ENCODE data around the gene LTN1. TPM values are rescaled to one million over a fixed set of nuclear protein-coding genes. Genes with fewer than 3 reads are reported as not detected.
"Not testable (repeated sequence)": the region's sequence is repeated elsewhere in the genome, so short reads cannot be mapped to it uniquely, and the experiment has no call there.

LTN1 gene
- total and polyA plus RNA-seq, 4 donors: 4.5 to 46.9 (median 12.0) TPM

- 57 to 75% methylated on average over 2 of the region's 2 CpGs for WGBS, 2 donors
- no peak overlapping the region for H3K9ac ChIP-seq (ENCODE audit: insufficient read depth in 1 of 2, low read length in 2 of 2)
- peaks cover 7 to 31% (median 17%) of the 10 kb centered on the region in 4 donors for H3K36me3 ChIP-seq (ENCODE audit: control insufficient read depth in 4 of 4, insufficient read depth in 4 of 4, low read length in 4 of 4)
- no peaks in the 10 kb centered on the region for H3K27me3 ChIP-seq (ENCODE audit: control insufficient read depth in 3 of 3, insufficient read depth in 3 of 3, low read length in 2 of 3)
- no peak for ATAC-seq (ENCODE audit: insufficient read depth, low FRiP score)
- no peak for TF ChIP-seq CTCF (IDR thresholded peaks at IDR 0.05; ENCODE audit: control extremely low read depth, extremely low read depth)
- H3K4me1 ChIP-seq (ENCODE audit: control insufficient read depth in 5 of 5, insufficient read depth in 5 of 5, low read length in 5 of 5): peaks cover 0 to 3% (median 2%) of the 10 kb centered on the region in 5 donors
- no peak overlapping the region for H3K27ac ChIP-seq (ENCODE audit: low read depth in 1 of 2, low read length in 1 of 2)
- DNase-seq: no peak
- no peaks in the 10 kb centered on the region for H3K9me3 ChIP-seq (ENCODE audit: control insufficient read depth in 4 of 4, insufficient read depth in 3 of 4, low read length in 3 of 4)
- H3K4me3 ChIP-seq: no peak overlapping the region
Measured at GRCh38 chr21:28937737-28938136, 54.9 kb downstream of the LTN1 start.

- TF ChIP-seq CTCF (IDR thresholded peaks at IDR 0.05; ENCODE audit: control extremely low read depth, extremely low read depth): no peak
- no peak for DNase-seq
- Histone ChIP-seq H3K4me1 (ENCODE audit: control insufficient read depth in 5 of 5, insufficient read depth in 5 of 5, low read length in 5 of 5) (peaks cover 0 to 3% (median 2%) of the 10 kb centered on the region in 5 donors), H3K9ac (ENCODE audit: insufficient read depth in 1 of 2, low read length in 2 of 2) (no peak overlapping the region), H3K27ac (ENCODE audit: low read depth in 1 of 2, low read length in 1 of 2) (no peak overlapping the region), H3K4me3 (no peak overlapping the region), H3K9me3 (ENCODE audit: control insufficient read depth in 4 of 4, insufficient read depth in 3 of 4, low read length in 3 of 4) (no peaks in the 10 kb centered on the region), H3K36me3 (ENCODE audit: control insufficient read depth in 4 of 4, insufficient read depth in 4 of 4, low read length in 4 of 4) (peaks cover 6 to 26% (median 13%) of the 10 kb centered on the region in 4 donors), H3K27me3 (ENCODE audit: control insufficient read depth in 3 of 3, insufficient read depth in 3 of 3, low read length in 2 of 3) (no peaks in the 10 kb centered on the region)
- no peak for ATAC-seq (ENCODE audit: insufficient read depth, low FRiP score)
- WGBS, 2 donors: 97 to 99% methylated on average over 2 of the region's 2 CpGs
Measured at GRCh38 chr21:28936721-28937120, 56.0 kb downstream of the LTN1 start.

DNA sequence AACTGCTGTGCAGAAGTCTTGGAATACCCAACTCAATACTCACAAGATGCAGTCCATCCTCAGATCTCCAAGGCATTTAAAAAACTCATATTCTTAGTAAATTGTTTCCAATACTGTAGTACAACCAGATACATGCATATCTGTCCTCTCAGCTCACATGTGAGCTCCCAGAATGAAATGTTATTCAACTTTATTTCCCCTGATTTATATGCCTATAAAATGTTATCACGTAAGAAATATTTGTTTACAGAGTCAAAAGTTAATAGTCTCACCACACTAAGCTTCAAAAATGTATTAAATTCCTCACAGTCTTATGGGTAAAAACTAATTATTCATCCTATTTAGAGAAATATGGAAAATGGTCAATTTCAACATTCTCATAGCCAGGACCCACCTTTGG lies 56.6 kb downstream of the LTN1 start:
- Histone ChIP-seq H3K36me3 (ENCODE audit: control insufficient read depth in 4 of 4, insufficient read depth in 4 of 4, low read length in 4 of 4) (peaks cover 6 to 26% (median 13%) of the 10 kb centered on the region in 4 donors), H3K27me3 (ENCODE audit: control insufficient read depth in 3 of 3, insufficient read depth in 3 of 3, low read length in 2 of 3) (no peaks in the 10 kb centered on the region), H3K27ac (ENCODE audit: low read depth in 1 of 2, low read length in 1 of 2) (no peak overlapping the region), H3K4me1 (ENCODE audit: control insufficient read depth in 5 of 5, insufficient read depth in 5 of 5, low read length in 5 of 5) (peaks cover 0 to 3% (median 2%) of the 10 kb centered on the region in 5 donors), H3K4me3 (no peak overlapping the region), H3K9ac (ENCODE audit: insufficient read depth in 1 of 2, low read length in 2 of 2) (no peak overlapping the region), H3K9me3 (ENCODE audit: control insufficient read depth in 4 of 4, insufficient read depth in 3 of 4, low read length in 3 of 4) (no peaks in the 10 kb centered on the region)
- ATAC-seq (ENCODE audit: insufficient read depth, low FRiP score) (no peak), DNase-seq (no peak)
- no peak for TF ChIP-seq CTCF (IDR thresholded peaks at IDR 0.05; ENCODE audit: control extremely low read depth, extremely low read depth)
- 92 to 100% methylated on average over 1 of the region's 1 CpG for WGBS, 2 donors

GRCh38 chr21:28932717-28933116 lies 60.0 kb downstream of the LTN1 start:
- 97% methylated on average over 2 of the region's 2 CpGs for WGBS, 2 donors
- DNase-seq (no peak), ATAC-seq (ENCODE audit: insufficient read depth, low FRiP score) (no peak)
- no peak for TF ChIP-seq CTCF (IDR thresholded peaks at IDR 0.05; ENCODE audit: control extremely low read depth, extremely low read depth)
- H3K4me3 ChIP-seq: no peak overlapping the region
- H3K9me3 ChIP-seq (ENCODE audit: control insufficient read depth in 4 of 4, insufficient read depth in 3 of 4, low read length in 3 of 4): no peaks in the 10 kb centered on the region
- H3K36me3 ChIP-seq (ENCODE audit: control insufficient read depth in 4 of 4, insufficient read depth in 4 of 4, low read length in 4 of 4): peaks cover 5 to 31% (median 17%) of the 10 kb centered on the region in 4 donors
- H3K9ac ChIP-seq (ENCODE audit: insufficient read depth in 1 of 2, low read length in 2 of 2): no peak overlapping the region
- no peaks in the 10 kb centered on the region for H3K27me3 ChIP-seq (ENCODE audit: control insufficient read depth in 3 of 3, insufficient read depth in 3 of 3, low read length in 2 of 3)
- no peaks in the 10 kb centered on the region for H3K4me1 ChIP-seq (ENCODE audit: control insufficient read depth in 5 of 5, insufficient read depth in 5 of 5, low read length in 5 of 5)
- H3K27ac ChIP-seq (ENCODE audit: low read depth in 1 of 2, low read length in 1 of 2): no peak overlapping the region

GRCh38 chr21:28931708-28932372 lies 60.8 kb downstream of the LTN1 start:
- ATAC-seq (ENCODE audit: insufficient read depth, low FRiP score); H3K27ac ChIP-seq (ENCODE audit: low read depth in 1 of 2, low read length in 1 of 2); H3K4me3 ChIP-seq; DNase-seq; H3K27me3 ChIP-seq (ENCODE audit: control insufficient read depth in 3 of 3, insufficient read depth in 3 of 3, low read length in 2 of 3); H3K9ac ChIP-seq (ENCODE audit: insufficient read depth in 1 of 2, low read length in 2 of 2); H3K4me1 ChIP-seq (ENCODE audit: control insufficient read depth in 5 of 5, insufficient read depth in 5 of 5, low read length in 5 of 5); H3K9me3 ChIP-seq (ENCODE audit: control insufficient read depth in 4 of 4, insufficient read depth in 3 of 4, low read length in 3 of 4): not testable (repeated sequence)
- H3K36me3 ChIP-seq (ENCODE audit: control insufficient read depth in 4 of 4, insufficient read depth in 4 of 4, low read length in 4 of 4): peaks cover 5 to 31% (median 16%) of the 10 kb centered on the region in 4 donors
- 96% methylated on average over 6 of the region's 6 CpGs for WGBS, 2 donors

Data from lung (tissue), 12 donors.